Astrocyte of the cerebellum (primary cell): Measurements from ENCODE around the gene ADAMTS7.

Experiments
- DNase-seq: peaks from one replicate; pipeline ENCODE4 v3.0.0-alpha.2; 2011; ENCODE audit warnings: low read depth
- H3K4me3 ChIP-seq: 2 replicates; pipeline ENCODE4 v1.5.1; 2011; ENCODE audit warnings: mild to moderate bottlenecking, low read depth, low read length, moderate library complexity
- in situ Hi-C: cut with HindIII; loops from 2 replicates; pipeline ENCODE4 v1.10.0; 2017; ENCODE audit warnings: low sequenced_read_pairs
- TF ChIP-seq, protein P1 (sequence below): IDR thresholded peaks from 2 replicates; pipeline ENCODE4 v1.5.1; 2012; ENCODE audit warnings: low read length, low read depth, moderate library complexity, mild to moderate bottlenecking; ENCODE audit errors: missing control alignments

Gene ADAMTS7

GRCh38 chr15:78711638-78712037 lies 99.6 kb downstream of the ADAMTS7 start:
- in situ Hi-C loops: no loop called here

DNA sequence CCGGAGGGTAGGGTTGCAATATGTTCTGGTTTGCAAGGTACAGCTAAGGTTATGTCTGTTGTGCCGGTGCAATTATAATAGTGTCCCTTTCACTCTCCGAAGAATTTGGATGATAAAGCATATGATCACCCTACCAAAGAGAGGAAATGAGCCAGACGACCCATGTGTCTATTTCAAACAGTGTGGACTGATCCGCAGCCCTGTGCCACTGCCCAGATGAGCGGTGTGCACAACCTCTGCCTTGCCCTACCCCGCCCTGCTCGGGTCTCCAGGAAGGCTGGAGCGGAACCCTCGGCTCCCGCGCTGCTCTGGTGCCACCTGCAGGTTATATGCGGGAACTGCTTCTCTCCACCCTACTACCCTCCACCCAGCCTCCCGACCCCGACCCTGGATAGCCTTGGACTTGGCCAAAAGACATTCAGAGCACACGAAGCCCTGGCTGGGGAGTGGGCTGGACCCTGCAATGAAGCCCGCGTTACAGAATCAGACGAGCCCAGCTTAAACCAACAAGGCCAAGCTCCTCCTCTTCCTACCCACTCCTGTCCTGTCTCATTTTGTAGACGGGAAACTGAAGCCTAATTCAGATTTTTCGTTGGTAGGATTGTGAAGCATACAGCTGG lies 101.9 kb downstream of the ADAMTS7 start:
- DNase-seq: no peak
- TF ChIP-seq, protein P1, sequence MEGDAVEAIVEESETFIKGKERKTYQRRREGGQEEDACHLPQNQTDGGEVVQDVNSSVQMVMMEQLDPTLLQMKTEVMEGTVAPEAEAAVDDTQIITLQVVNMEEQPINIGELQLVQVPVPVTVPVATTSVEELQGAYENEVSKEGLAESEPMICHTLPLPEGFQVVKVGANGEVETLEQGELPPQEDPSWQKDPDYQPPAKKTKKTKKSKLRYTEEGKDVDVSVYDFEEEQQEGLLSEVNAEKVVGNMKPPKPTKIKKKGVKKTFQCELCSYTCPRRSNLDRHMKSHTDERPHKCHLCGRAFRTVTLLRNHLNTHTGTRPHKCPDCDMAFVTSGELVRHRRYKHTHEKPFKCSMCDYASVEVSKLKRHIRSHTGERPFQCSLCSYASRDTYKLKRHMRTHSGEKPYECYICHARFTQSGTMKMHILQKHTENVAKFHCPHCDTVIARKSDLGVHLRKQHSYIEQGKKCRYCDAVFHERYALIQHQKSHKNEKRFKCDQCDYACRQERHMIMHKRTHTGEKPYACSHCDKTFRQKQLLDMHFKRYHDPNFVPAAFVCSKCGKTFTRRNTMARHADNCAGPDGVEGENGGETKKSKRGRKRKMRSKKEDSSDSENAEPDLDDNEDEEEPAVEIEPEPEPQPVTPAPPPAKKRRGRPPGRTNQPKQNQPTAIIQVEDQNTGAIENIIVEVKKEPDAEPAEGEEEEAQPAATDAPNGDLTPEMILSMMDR: peak; percentile 92
- no peak overlapping the region for H3K4me3 ChIP-seq
- in situ Hi-C loops: no loop called here

More at GRCh38 chr15:78711638-78712037, 99.6 kb downstream of the ADAMTS7 start:
- no peak for DNase-seq
- TF ChIP-seq, protein P1: no peak
- no peak overlapping the region for H3K4me3 ChIP-seq
